ENCODE measurements around the gene KCNIP1. TPM values are rescaled to one million over a fixed set of nuclear protein-coding genes. Genes with fewer than 3 reads are reported as not detected.

Gene KCNIP1
- total RNA-seq, 3 donors from 2014 or later (not counting 1 experiment from before 2014, with no cell fraction given): not detected

DNA sequence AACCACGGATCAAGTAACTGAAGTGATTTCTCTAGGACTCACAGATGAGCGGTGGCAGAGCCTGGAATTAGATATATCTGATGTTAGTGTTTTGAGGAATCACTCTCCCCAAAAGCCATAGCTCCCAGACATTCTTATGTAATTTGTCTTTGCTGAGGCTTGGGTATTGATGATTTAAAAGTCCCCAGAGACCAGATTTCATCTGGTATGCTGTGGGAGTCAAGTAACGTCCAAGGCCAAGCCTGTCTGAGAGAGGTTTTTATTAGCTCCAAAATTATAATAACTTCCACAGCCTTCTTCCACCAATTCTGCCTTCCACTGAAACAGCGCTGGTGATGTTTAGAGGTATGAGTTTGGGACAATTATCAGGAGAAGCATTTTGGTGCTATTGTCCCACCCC lies 21.3 kb upstream of the KCNIP1 start:
- ATAC-seq (no peak), DNase-seq (no peak)
- H3K4me3 ChIP-seq (ENCODE audit: low read length): no peak overlapping the region
- peaks cover 3% of the 10 kb centered on the region for H3K4me1 ChIP-seq (ENCODE audit: control insufficient read depth, insufficient read depth, low read length)
- Mint-ChIP-seq H3K27ac (no peak overlapping the region), H3K4me3 (no peak overlapping the region), H3K27me3 (ENCODE audit: low read depth in 2 of 2) (peaks cover 15 to 21% of the 10 kb centered on the region in 2 donors), H3K9me3 (no peaks in the 10 kb centered on the region), H3K4me1 (no peaks in the 10 kb centered on the region), H3K36me3 (no peaks in the 10 kb centered on the region)
- no peak overlapping the region for H3K27ac ChIP-seq (ENCODE audit: low read length)
- WGBS (ENCODE audit: insufficient coverage): 85% methylated on average over 2 of the region's 4 CpGs
- H3K9me3 ChIP-seq (ENCODE audit: control insufficient read depth, insufficient read depth, low read length): no peaks in the 10 kb centered on the region
- intact Hi-C loops (cut with micrococcal nuclease): no loop called here
- TF ChIP-seq, protein P1, sequence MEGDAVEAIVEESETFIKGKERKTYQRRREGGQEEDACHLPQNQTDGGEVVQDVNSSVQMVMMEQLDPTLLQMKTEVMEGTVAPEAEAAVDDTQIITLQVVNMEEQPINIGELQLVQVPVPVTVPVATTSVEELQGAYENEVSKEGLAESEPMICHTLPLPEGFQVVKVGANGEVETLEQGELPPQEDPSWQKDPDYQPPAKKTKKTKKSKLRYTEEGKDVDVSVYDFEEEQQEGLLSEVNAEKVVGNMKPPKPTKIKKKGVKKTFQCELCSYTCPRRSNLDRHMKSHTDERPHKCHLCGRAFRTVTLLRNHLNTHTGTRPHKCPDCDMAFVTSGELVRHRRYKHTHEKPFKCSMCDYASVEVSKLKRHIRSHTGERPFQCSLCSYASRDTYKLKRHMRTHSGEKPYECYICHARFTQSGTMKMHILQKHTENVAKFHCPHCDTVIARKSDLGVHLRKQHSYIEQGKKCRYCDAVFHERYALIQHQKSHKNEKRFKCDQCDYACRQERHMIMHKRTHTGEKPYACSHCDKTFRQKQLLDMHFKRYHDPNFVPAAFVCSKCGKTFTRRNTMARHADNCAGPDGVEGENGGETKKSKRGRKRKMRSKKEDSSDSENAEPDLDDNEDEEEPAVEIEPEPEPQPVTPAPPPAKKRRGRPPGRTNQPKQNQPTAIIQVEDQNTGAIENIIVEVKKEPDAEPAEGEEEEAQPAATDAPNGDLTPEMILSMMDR (IDR thresholded peaks at IDR 0.05): no peak
- no peaks in the 10 kb centered on the region for H3K36me3 ChIP-seq (ENCODE audit: control insufficient read depth, insufficient read depth, low read length)
- no peaks in the 10 kb centered on the region for H3K27me3 ChIP-seq (ENCODE audit: control insufficient read depth, insufficient read depth, low read length)

DNA sequence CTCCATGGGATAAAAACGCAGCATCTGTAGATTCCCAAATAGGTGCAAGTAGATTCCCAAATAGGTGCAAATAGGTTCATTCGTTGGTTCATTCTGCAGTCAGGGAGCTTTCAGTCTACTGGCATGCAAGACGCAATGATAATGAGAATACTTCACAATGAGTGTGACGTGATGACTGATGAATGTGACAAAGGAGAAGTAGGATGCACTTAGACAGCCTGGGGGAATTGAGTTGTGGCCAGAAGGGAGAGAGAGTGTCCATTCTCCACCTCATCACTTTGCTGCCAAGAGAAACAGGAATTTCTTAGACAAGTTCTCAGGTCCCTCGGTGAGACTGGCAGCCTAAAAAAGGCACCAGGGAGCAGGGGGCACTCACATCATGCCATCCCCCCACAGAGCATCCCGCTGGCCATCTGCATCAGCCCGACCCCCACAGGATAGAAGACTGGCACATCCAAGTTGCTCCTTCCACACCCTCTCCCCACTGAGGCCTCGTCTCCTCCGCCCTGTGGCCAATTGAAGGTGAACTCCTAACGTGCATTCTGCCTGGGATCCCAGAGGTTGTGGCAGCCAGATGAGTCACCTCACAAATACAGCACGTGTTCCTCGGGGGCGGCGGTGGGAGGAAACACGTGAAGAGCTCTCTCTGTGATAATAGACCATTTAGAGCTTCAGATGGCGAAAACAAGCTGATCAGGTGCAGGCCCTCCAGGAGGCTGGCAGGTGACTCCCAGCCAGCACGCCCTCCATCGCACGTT lies 19.9 kb upstream of the KCNIP1 start:
- Histone ChIP-seq H3K4me3 (ENCODE audit: low read length) (no peak overlapping the region), H3K9me3 (ENCODE audit: control insufficient read depth, insufficient read depth, low read length) (no peaks in the 10 kb centered on the region), H3K27ac (ENCODE audit: low read length) (no peak overlapping the region), H3K36me3 (ENCODE audit: control insufficient read depth, insufficient read depth, low read length) (no peaks in the 10 kb centered on the region), H3K27me3 (ENCODE audit: control insufficient read depth, insufficient read depth, low read length) (no peaks in the 10 kb centered on the region), H3K4me1 (ENCODE audit: control insufficient read depth, insufficient read depth, low read length) (peaks cover 3% of the 10 kb centered on the region)
- DNase-seq (no peak), ATAC-seq (no peak)
- Mint-ChIP-seq H3K27me3 (ENCODE audit: low read depth in 2 of 2) (peaks cover 15 to 21% of the 10 kb centered on the region in 2 donors), H3K4me3 (no peak overlapping the region), H3K27ac (no peak overlapping the region), H3K36me3 (no peaks in the 10 kb centered on the region), H3K4me1 (no peaks in the 10 kb centered on the region), H3K9me3 (no peaks in the 10 kb centered on the region)
- TF ChIP-seq, protein P1 (IDR thresholded peaks at IDR 0.05): no peak
- intact Hi-C loops (cut with micrococcal nuclease): no loop called here
- 84% methylated on average over 19 of the region's 19 CpGs for WGBS (ENCODE audit: insufficient coverage)

DNA sequence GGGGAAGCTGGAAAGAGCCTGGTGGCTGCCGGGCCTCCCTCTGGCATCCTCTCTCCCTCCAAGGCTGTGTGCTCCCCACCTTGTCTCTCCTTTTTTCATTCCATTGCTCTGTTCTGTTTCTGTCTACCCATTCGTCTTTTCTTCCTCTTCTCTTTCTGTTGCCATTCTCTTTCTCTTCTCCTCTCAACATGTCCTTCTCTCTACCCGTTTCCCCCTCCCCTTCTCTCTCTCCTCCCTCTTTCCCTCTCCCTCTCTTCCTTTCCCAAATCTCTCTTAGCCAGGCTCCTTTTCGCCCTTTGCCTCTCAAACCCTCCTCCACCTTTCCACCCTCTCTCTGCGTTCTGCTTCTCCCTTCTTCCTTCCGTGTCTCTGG lies 19.4 kb upstream of the KCNIP1 start:
- Histone ChIP-seq H3K27ac (ENCODE audit: low read length) (no peak overlapping the region), H3K4me3 (ENCODE audit: low read length) (no peak overlapping the region), H3K9me3 (ENCODE audit: control insufficient read depth, insufficient read depth, low read length) (no peaks in the 10 kb centered on the region), H3K36me3 (ENCODE audit: control insufficient read depth, insufficient read depth, low read length) (no peaks in the 10 kb centered on the region), H3K4me1 (ENCODE audit: control insufficient read depth, insufficient read depth, low read length) (peaks cover 3% of the 10 kb centered on the region), H3K27me3 (ENCODE audit: control insufficient read depth, insufficient read depth, low read length) (no peaks in the 10 kb centered on the region)
- no peaks in the 10 kb centered on the region for H3K4me1 Mint-ChIP-seq
- 82% methylated on average over 6 of the region's 6 CpGs for WGBS (ENCODE audit: insufficient coverage)
- peaks cover 15 to 21% of the 10 kb centered on the region in 2 donors for H3K27me3 Mint-ChIP-seq (ENCODE audit: low read depth in 2 of 2)
- no peak for ATAC-seq
- TF ChIP-seq, protein P1 (IDR thresholded peaks at IDR 0.05): no peak
- DNase-seq: no peak
- intact Hi-C loops (cut with micrococcal nuclease): no loop called here
- H3K27ac Mint-ChIP-seq: no peak overlapping the region
- H3K4me3 Mint-ChIP-seq: no peak overlapping the region
- H3K9me3 Mint-ChIP-seq: no peaks in the 10 kb centered on the region
- H3K36me3 Mint-ChIP-seq: no peaks in the 10 kb centered on the region

All from natural killer cell (primary cell).